ENCODE results near the gene ISYNA1. TPM values are rescaled to one million over a fixed set of nuclear protein-coding genes. Genes with fewer than 3 reads are reported as not detected.

ISYNA1 gene
- total RNA-seq, 1 experiment from 2014 or later: 236 TPM

GRCh38 chr19:18433015-18433691 lies 4.8 kb downstream of the ISYNA1 start (continued):
- TF ChIP-seq ZNF281 (CRISPR knock-in tag; IDR thresholded peaks at IDR 0.05) (peak; percentile 84; the same call in 1 of the 2 replicates), ZNF219 (CRISPR knock-in tag; IDR thresholded peaks at IDR 0.05; ENCODE audit: borderline replicate concordance) (no peak), CREB1 (CRISPR knock-in tag; IDR thresholded peaks at IDR 0.05) (0 out of 2 replicates have a peak, but pooled peaks have one; percentile 39), ZBTB43 (CRISPR knock-in tag; IDR thresholded peaks at IDR 0.05) (no peak), NR1H2 (CRISPR knock-in tag; IDR thresholded peaks at IDR 0.05) (no peak), USF1 (CRISPR knock-in tag; IDR thresholded peaks at IDR 0.05) (peak; percentile 50; the same call in 1 of the 2 replicates), ZNF671 (CRISPR knock-in tag; IDR thresholded peaks at IDR 0.05) (no peak)
- TF ChIP-seq, protein P1, sequence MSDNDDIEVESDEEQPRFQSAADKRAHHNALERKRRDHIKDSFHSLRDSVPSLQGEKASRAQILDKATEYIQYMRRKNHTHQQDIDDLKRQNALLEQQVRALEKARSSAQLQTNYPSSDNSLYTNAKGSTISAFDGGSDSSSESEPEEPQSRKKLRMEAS (CRISPR knock-in tag; IDR thresholded peaks at IDR 0.05): peak; percentile 64
- TF ChIP-seq, protein P2, sequence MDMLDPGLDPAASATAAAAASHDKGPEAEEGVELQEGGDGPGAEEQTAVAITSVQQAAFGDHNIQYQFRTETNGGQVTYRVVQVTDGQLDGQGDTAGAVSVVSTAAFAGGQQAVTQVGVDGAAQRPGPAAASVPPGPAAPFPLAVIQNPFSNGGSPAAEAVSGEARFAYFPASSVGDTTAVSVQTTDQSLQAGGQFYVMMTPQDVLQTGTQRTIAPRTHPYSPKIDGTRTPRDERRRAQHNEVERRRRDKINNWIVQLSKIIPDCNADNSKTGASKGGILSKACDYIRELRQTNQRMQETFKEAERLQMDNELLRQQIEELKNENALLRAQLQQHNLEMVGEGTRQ (CRISPR knock-in tag; IDR thresholded peaks at IDR 0.05): peak; percentile 49; the same call in 1 of the 2 replicates

DNA sequence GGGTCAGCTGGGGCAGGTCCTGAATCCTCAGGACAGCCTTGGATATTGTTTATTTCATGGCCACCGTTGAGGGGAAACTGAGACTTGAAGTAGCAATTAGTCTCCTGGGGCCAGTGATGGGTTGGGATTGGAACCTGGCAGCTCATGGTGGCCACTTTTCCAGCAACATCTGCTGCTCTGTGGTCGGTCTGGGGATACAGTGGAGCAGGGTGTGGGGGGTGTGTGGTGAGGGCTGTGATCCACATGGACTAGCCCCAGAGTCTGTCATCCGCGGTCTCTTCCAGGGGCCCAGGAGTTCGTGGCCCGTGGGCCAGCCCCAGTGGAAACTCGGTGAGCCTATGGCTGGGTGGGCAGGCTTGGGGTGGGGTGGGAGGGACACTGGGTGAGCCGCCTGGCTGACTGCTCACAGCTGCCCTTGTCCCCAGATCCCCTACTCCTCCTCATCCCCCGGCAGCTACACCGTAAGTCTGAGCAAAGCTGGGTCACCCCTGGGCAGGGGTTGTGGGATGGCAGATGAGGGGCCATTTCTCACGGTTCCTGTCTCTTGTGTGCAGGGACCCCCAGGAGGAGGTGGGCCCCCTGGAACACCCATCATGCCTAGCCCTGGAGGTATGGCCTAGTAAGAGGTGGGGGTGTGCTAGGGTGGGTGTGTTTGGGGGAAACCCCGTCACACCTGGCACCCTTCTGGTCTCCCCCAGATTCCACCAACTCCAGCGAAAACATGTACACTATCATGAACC lies 5.5 kb downstream of the ISYNA1 start:
- Mint-ChIP-seq H3K4me1 (peaks cover 26% of the 10 kb centered on the region), H3K4me3 (peak overlapping the region; percentile 54), H3K27ac (0 out of 2 replicates have a peak overlapping the region, but pooled peaks have one; percentile 60), H3K9me3 (no peaks in the 10 kb centered on the region), H3K27me3 (ENCODE audit: low read depth) (no peaks in the 10 kb centered on the region), H3K36me3 (peaks cover 3% of the 10 kb centered on the region)
- no peak for DNase-seq (ENCODE audit: low spot score)
- ATAC-seq: no peak
- ChIA-PET POLR2A (interaction anchor here (0.7 to 0.9 kb wide), 2 partner anchors 15 to 46 kb away, joined by 3 read pairs; partner anchors contain the start of gene GDF15), CTCF (interaction anchor here (0.8 to 1.4 kb wide), 6 partner anchors 11 to 104 kb away, joined by 3 to 5 read pairs (median 4); no protein-coding TSS in a partner anchor)
- no peak for TF ChIP-seq TEAD1 (CRISPR knock-in tag; IDR thresholded peaks at IDR 0.05)
- TF ChIP-seq NFATC4 (CRISPR knock-in tag; IDR thresholded peaks at IDR 0.05): no peak
- no peak for TF ChIP-seq ZSCAN18 (CRISPR knock-in tag; IDR thresholded peaks at IDR 0.05)
- no peak for TF ChIP-seq ZNF121 (CRISPR knock-in tag; IDR thresholded peaks at IDR 0.05)
- no peak for TF ChIP-seq TEAD4 (CRISPR knock-in tag; IDR thresholded peaks at IDR 0.05)
- TF ChIP-seq GRHL2 (CRISPR knock-in tag; IDR thresholded peaks at IDR 0.05; ENCODE audit: insufficient replicate concordance, severe bottlenecking): no peak
- TF ChIP-seq MYBL2 (CRISPR knock-in tag; IDR thresholded peaks at IDR 0.05): no peak
- TF ChIP-seq ZNF416 (CRISPR knock-in tag; IDR thresholded peaks at IDR 0.05): no peak
- TF ChIP-seq, protein P2 (CRISPR knock-in tag; IDR thresholded peaks at IDR 0.05): no peak
- TF ChIP-seq, protein P3, sequence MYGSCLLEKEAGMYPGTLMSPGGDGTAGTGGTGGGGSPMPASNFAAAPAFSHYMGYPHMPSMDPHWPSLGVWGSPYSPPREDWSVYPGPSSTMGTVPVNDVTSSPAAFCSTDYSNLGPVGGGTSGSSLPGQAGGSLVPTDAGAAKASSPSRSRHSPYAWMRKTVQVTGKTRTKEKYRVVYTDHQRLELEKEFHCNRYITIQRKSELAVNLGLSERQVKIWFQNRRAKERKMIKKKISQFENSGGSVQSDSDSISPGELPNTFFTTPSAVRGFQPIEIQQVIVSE (CRISPR knock-in tag; IDR thresholded peaks at IDR 0.05; ENCODE audit: borderline replicate concordance): no peak
- no peak for TF ChIP-seq PREB (CRISPR knock-in tag; IDR thresholded peaks at IDR 0.05; ENCODE audit: borderline replicate concordance)
- no peak for TF ChIP-seq OVOL2 (CRISPR knock-in tag; IDR thresholded peaks at IDR 0.05; ENCODE audit: borderline replicate concordance)

All from WTC11 (cell line).